Measurements from ENCODE around the gene IFNK. TPM values are rescaled to one million over a fixed set of nuclear protein-coding genes. Genes with fewer than 3 reads are reported as not detected.

The IFNK gene
- polyA plus RNA-seq, 1 experiment: not detected

DNA sequence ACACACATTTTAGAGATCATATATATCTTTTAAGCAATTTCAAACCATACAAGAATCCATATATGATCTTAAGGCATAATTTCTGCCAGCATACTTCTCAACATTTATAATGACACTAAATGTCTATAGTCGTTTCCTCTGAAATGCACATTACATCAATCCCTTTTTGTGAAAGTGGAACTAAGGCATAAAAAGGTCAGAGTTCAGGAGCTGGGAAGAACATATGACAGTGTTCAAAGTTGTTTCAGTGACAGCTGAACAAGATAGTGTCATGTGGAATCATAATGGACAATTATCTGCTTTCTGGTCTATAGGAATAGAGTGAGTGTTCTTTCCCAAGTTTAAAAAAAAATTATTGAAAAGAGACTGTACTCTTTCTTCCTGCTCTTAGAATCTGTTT lies 8.0 kb downstream of the IFNK start:
- TF ChIP-seq, protein P1, sequence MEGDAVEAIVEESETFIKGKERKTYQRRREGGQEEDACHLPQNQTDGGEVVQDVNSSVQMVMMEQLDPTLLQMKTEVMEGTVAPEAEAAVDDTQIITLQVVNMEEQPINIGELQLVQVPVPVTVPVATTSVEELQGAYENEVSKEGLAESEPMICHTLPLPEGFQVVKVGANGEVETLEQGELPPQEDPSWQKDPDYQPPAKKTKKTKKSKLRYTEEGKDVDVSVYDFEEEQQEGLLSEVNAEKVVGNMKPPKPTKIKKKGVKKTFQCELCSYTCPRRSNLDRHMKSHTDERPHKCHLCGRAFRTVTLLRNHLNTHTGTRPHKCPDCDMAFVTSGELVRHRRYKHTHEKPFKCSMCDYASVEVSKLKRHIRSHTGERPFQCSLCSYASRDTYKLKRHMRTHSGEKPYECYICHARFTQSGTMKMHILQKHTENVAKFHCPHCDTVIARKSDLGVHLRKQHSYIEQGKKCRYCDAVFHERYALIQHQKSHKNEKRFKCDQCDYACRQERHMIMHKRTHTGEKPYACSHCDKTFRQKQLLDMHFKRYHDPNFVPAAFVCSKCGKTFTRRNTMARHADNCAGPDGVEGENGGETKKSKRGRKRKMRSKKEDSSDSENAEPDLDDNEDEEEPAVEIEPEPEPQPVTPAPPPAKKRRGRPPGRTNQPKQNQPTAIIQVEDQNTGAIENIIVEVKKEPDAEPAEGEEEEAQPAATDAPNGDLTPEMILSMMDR (IDR thresholded peaks at IDR 0.05; ENCODE audit: low read depth, low read length): no peak
- ChIA-PET CTCF (interaction anchor here (0.6 to 3.1 kb wide), 4 partner anchors 13 to 591 kb away, joined by 4 to 13 read pairs (median 6); no protein-coding TSS in a partner anchor), POLR2A (no interaction called here)
- H3K27ac ChIP-seq (ENCODE audit: low read depth, low read length): no peak overlapping the region
- no peak for DNase-seq (ENCODE audit: low read depth, low spot score)
- peaks cover 29% of the 10 kb centered on the region for H3K27me3 ChIP-seq (ENCODE audit: control insufficient read depth, insufficient read depth, low read length)
- H3K4me3 ChIP-seq (ENCODE audit: low read depth, low read length): no peak overlapping the region
- H3K9me3 ChIP-seq (ENCODE audit: control insufficient read depth, insufficient read depth, low read length): no peaks in the 10 kb centered on the region; the same call in 1 of the 2 replicates

DNA sequence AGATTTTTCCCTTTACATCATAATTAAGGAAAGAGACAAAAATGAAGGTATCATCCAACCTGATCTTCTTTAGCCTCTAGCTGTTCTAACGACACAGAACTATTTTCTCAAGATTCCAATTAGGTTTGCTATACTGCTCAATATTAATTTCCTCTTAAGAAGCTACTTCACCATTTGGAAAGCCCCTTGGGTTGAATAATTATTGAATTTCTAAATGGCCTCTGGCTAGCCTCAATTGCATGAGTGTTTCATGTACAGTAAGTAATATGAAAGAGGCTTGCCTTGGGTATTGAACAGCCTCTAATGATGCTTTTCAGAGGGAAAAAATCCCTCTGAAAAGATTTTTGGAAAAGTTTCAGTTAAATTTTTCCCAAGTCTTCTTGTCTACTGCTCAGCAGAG lies 9.2 kb downstream of the IFNK start:
- H3K4me3 ChIP-seq (ENCODE audit: low read depth, low read length): no peak overlapping the region

DNA sequence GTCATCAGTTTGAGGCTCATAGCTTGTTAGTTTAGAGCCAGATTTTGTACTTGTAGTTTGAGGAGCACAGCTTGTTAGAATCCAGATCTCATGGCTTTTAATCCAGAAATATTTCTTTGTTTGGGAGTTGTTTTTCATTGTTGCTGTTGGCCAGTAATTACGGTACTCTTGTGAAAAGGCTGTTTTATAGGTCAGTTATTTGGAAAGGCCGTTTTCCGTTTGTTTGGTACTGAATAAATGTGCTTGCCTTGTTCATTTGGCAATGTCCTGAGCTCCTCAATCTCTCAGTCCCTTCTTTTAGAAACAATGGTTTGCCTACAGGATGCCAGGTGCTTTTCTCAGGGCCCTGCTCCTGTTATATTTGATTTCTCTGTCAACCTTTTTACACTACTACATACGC lies 10.0 kb downstream of the IFNK start:
- CTCF ChIA-PET: interaction anchor here (0.7 to 3.1 kb wide), 2 partner anchors 11 to 14 kb away, joined by 3 to 13 read pairs; no protein-coding TSS in a partner anchor
- DNase-seq (ENCODE audit: low read depth, low spot score): no peak

More for the DNA sequence above, 9.2 kb downstream of the IFNK start:
- Histone ChIP-seq H3K27me3 (ENCODE audit: control insufficient read depth, insufficient read depth, low read length) (peaks cover 17% of the 10 kb centered on the region), H3K9me3 (ENCODE audit: control insufficient read depth, insufficient read depth, low read length) (no peaks in the 10 kb centered on the region; the same call in 1 of the 2 replicates), H3K27ac (ENCODE audit: low read depth, low read length) (no peak overlapping the region)
- no peak for DNase-seq (ENCODE audit: low read depth, low spot score)
- TF ChIP-seq, protein P1 (IDR thresholded peaks at IDR 0.05; ENCODE audit: low read depth, low read length): no peak
- ChIA-PET POLR2A (no interaction called here), CTCF (interaction anchor here (0.7 to 3.1 kb wide), 4 partner anchors 12 to 200 kb away, joined by 3 to 13 read pairs (median 6); no protein-coding TSS in a partner anchor)

DNA sequence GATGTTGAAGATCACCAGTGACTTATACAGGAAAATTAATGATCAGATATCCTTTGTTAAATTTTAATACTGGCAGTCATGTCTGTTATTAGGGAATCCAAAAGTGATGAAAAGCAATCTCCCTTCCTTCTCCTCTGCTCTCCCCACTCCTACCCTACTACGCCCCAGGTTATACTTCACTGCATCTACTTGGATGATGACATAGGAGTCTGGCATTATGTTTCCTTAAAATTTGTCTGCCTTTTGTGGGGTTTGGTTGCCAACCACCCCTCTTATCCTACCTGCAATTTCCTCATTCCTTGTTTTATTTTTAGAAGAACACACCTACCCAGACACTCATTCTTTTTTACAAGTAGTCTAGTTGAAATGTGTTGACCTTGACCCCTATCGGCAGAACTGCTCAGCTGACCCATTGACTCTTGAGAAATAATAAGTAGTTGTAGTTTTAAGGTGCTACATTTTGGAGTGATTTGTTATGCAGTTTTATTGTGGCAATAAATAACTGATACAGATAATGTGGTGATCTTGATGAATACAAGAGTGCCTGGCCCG lies 10.6 kb downstream of the IFNK start:
- Histone ChIP-seq H3K27me3 (ENCODE audit: control insufficient read depth, insufficient read depth, low read length) (peaks cover 10% of the 10 kb centered on the region), H3K4me3 (ENCODE audit: low read depth, low read length) (no peak overlapping the region), H3K27ac (ENCODE audit: low read depth, low read length) (no peak overlapping the region), H3K9me3 (ENCODE audit: control insufficient read depth, insufficient read depth, low read length) (no peaks in the 10 kb centered on the region)
- no peak for DNase-seq (ENCODE audit: low read depth, low spot score)
- TF ChIP-seq, protein P1 (IDR thresholded peaks at IDR 0.05; ENCODE audit: low read depth, low read length): no peak
- CTCF ChIA-PET: interaction anchor here (3.1 kb wide), 1 partner anchor 14 kb away, joined by 13 read pairs; no protein-coding TSS in a partner anchor
- POLR2A ChIA-PET: no interaction called here

More for the DNA sequence above, 10.0 kb downstream of the IFNK start:
- POLR2A ChIA-PET: no interaction called here
- no peak overlapping the region for H3K27ac ChIP-seq (ENCODE audit: low read depth, low read length)
- TF ChIP-seq, protein P1 (IDR thresholded peaks at IDR 0.05; ENCODE audit: low read depth, low read length): no peak
- H3K9me3 ChIP-seq (ENCODE audit: control insufficient read depth, insufficient read depth, low read length): no peaks in the 10 kb centered on the region; the same call in 1 of the 2 replicates
- peaks cover 10% of the 10 kb centered on the region for H3K27me3 ChIP-seq (ENCODE audit: control insufficient read depth, insufficient read depth, low read length)
- no peak overlapping the region for H3K4me3 ChIP-seq (ENCODE audit: low read depth, low read length)

DNA sequence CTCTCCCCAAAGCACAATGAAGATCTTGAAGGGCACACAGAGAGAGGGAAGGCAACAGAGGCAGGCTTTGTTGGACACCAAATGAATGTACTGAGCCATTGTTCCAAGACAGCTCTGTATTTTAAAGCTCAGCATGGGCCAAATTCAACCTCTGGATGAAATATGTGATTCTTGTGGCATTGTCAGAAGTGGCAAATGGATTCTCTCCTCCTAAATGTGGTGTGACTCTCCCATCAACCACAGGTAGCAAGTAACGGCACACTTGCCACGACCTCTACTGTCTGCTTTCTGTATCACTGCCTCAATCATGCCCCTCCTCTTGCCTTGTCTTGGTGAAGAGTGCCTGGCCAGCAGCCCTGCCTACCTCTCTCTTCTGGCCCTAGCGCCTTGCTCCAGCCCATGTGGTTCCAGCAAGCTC lies 11.6 kb downstream of the IFNK start:
- H3K9me3 ChIP-seq (ENCODE audit: control insufficient read depth, insufficient read depth, low read length): no peaks in the 10 kb centered on the region
- DNase-seq (ENCODE audit: low read depth, low spot score): no peak
- peaks cover 10% of the 10 kb centered on the region for H3K27me3 ChIP-seq (ENCODE audit: control insufficient read depth, insufficient read depth, low read length)
- CTCF ChIA-PET: interaction anchor here (0.6 to 0.8 kb wide), 2 partner anchors 9 to 24 kb away, joined by 3 to 4 read pairs; no protein-coding TSS in a partner anchor
- H3K27ac ChIP-seq (ENCODE audit: low read depth, low read length): no peak overlapping the region
- POLR2A ChIA-PET: no interaction called here
- no peak overlapping the region for H3K4me3 ChIP-seq (ENCODE audit: low read depth, low read length)
- TF ChIP-seq, protein P1 (IDR thresholded peaks at IDR 0.05; ENCODE audit: low read depth, low read length): no peak

Measured in AG04450 (cell line).